GM19240 (cell line): ENCODE measurements around the gene HIVEP2.

ENCODE experiments used
- DNase-seq: peaks from one replicate; pipeline ENCODE4 v3.0.0; 2011; ENCODE audit warnings: low spot score; ENCODE audit not compliant: insufficient read length

Gene HIVEP2

GRCh38 chr6:142746524-142746923 is 198.5 kb downstream of the HIVEP2 start:
- peak; percentile 6 for DNase-seq

- no peak for DNase-seq
Measured at GRCh38 chr6:142744836-142745235, 200.1 kb downstream of the HIVEP2 start.

DNA sequence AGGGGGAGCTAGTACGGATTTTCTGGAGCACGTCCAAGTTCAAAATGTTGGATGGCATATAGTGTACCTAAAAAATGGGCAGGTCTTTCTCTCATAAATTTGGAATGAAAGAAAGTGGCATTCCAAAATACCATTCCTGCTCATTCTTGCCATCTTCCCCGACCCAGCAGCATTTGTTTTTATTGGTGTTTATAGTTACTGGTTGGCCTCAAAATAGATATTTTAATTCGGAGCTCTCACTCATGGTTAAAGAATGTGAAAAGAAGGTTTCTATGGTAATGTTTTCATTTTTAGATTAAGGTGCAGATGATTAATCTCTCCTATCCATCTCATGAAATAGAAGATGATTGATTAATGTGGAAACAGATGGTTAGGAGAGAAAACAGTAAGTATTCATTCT is 204.5 kb downstream of the HIVEP2 start:
- no peak for DNase-seq

DNA sequence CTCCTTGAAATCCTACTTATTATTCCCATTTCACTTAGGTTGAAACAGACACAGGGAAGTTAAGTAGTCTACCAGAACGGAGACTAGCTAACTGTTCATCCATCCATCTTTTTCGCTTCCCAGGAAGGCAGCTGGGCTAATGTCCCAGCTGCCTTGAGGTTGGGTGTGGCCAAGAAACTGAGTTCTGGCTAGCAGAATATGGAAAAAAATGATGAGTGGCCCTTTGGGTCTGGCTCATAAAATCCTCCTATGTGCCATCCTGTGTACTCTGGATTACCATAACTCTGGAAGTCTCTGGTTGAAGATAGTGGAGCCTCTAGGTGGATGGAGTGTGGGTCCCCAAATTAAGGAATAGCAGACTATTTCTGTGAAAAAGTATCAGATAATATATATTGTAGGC is 206.2 kb downstream of the HIVEP2 start:
- DNase-seq: no peak

DNA sequence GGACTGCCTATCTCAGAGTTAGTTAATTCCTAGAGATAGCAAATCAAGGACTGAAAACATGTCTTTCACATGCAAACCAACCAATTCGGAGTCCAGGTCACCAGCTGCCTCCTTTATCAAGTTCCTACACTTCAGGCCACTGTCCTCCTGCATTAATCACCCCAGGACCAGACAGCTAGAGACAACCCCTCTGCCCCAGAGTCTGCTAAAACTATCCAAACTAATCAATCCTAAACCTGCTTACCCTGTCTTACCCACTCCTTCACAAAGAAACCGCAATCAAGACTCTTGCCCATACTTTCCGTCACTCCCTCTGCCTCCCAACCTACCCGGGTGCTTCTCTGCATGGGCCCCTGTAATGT is 207.0 kb downstream of the HIVEP2 start:
- no peak for DNase-seq

DNA sequence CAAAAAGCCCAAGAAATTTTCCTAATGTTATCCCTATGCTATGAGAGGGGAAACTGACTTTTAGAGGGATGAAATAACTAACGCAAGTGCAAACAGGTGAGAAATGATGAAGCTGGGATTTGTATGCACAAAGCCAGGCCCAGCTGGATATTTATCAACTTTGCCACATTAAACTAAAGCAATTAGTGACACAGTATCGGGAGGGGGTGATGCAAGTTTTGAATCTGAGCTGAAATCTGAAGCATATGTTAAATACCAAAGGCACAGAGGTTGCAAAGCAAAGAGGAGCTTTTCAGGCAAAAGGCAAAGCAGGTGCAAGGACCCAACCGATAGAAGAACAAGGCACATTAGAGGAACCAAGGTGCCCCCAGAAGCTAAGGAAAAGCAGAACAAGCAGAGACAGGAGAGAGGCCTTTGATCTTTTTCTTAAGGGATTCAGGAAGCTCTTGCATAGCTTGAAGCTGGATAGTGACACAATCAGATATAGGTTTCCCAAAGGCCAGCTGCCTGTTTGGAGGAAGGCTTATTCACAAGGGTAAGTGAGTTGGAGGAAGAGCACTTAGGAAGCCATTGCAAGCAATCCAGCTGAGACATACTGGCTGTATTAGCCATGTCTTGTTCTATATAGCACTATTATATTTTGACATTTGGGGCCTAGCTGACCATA is 207.5 kb downstream of the HIVEP2 start:
- no peak for DNase-seq

DNA sequence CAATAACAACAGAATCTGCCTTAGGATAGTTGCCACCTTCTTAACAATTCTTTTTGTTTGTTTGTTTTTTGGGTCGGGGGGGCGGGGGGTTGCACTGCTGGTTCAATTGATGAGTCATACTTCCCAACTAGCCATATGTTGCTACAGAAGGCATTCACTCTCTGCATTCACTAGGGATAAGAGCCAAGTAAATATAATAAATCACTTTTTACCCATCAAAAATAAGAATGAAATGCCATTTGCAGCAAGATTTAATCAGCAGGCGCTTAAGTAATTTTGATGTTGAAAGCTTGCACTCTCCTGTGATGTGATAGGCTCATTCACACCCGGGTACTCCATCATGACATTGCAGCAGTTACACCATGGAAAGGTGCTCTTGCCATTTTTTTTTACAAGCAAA is 209.8 kb downstream of the HIVEP2 start:
- no peak for DNase-seq

DNA sequence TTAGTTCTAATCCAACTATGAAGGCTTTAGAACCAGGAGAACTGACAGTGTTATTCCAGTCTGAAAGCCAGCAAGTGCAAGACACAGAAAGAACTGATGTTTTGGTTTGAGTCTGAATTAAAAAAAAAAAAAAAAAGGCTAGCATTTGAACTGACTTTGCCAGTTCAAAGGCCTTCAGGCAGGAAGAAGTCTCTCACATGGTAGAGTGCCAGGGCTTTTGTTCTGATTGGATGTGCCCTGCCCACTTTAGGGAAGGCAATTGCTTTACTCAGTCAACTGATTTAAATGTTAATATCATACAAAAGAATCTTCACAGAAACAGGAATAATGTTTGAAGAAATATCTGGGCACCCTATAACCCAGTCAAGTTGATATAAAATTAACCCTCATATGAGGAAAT is 212.2 kb downstream of the HIVEP2 start:
- no peak for DNase-seq

- no peak for DNase-seq
Measured at GRCh38 chr6:142731611-142732010, 213.4 kb downstream of the HIVEP2 start.

- DNase-seq: no peak
Measured at GRCh38 chr6:142729618-142730017, 215.4 kb downstream of the HIVEP2 start.

- no peak for DNase-seq
Measured at GRCh38 chr6:142728910-142729481, 216.0 kb downstream of the HIVEP2 start.

DNA sequence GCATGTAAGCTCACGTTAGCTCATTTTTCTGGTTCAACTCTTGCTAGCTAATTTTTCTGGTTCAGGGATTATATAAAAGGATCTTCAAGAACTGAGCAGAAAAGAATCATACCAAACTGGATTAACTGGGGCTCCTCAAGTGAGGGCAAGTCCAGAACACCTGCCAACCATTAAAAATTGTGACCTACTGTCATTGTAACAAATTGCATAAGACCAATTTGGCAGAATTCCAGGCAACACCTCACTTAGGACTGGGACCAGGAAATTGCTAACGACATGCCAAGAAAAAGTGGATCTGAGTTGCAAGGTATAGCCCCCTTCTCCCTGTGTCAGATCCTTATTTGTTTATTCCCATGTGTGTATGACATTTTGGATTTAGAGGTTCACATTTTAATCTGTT is 216.6 kb downstream of the HIVEP2 start:
- no peak for DNase-seq

DNA sequence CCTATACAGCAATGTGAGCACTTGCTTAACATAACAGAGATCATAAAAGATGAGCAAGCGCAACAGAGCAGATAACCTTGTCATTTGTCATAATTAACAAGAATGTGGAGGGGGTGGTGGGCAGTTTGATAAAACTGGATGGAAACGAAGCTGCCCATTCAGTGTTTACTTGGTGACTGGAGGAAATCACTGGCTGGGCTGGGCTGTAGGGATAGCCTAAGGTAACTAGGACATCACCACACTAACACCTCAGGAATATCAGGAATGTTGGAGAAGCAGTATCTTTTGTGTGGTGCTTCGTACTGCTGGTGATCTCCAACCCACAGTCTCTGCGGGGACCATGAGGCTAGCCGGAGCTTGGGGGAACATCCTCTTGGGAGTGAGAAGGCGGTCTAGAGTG is 218.4 kb downstream of the HIVEP2 start:
- DNase-seq: no peak

DNA sequence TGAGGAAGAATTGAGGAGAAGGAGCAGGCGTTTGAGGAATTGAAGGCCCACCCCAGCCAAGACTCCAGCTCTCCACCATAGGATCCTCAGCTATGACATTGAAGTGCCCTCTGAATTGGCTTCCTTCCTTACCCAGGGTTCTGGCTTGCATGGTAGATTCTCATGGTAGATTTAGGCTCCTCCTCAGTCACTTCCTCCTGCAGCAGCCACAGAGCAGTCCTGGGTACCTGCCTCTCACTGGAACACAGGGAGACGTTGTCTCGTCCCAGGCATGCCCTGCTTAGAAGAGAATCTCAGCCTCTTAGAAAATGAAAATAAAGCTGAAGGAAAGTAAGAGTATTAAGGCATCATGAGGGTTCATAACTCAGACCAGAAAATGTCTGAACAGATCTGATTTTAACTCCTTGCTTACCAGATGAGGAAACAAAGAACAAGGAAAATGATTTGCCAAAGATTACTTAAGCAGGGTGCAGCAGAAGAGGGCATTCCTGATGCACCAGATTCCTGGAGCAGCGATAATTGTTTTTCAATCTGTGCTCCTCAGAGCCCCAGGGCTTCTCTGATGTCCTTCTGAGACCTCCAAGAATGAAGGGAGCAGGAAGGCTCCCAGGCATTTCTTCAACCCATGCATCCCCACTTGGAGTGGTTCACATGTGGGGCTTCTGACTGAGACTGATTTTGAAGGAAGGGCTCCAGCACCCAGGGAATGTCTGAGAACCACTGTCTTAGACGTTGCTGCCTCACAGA is 219.8 kb downstream of the HIVEP2 start:
- no peak for DNase-seq

DNA sequence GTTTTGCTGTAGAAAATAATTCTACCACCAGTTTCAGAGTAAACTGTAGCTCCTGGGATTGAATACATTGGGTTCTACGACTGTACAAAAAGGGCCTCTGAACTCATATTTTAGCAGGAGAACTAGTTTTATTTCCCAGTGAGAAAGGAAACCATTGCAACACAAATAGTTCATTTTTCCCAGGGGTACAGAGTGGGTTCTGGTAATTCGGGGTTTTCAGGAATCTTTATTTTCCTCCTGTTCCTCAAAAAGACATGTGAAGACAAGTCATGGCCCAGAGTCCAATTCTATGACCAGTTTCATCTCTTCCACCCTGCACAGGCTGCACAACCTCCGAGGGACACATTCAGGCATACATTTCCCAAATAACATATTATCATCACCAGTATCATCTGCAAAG is 222.1 kb downstream of the HIVEP2 start:
- DNase-seq: no peak

DNA sequence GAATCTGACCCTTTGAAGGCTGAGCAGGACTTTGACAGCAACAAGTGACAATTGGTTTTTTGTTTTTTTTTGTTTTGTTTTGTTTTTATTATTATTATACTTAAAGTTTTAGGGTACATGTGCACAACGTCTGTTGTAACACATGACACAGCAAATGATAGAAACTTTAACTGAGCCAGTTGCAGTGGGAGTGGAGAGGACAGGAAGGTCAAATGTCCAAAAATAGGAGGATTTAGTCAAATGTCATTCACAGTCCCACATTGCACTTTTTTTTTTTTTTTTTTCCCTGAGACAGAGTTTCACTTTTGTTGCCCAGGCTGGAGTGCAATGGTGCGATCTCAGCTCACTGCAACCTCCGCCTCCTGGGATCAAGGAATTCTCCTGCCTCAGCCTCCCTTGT is 223.0 kb downstream of the HIVEP2 start:
- no peak for DNase-seq

- no peak for DNase-seq
Measured at GRCh38 chr6:142721215-142721920, 223.6 kb downstream of the HIVEP2 start.

DNA sequence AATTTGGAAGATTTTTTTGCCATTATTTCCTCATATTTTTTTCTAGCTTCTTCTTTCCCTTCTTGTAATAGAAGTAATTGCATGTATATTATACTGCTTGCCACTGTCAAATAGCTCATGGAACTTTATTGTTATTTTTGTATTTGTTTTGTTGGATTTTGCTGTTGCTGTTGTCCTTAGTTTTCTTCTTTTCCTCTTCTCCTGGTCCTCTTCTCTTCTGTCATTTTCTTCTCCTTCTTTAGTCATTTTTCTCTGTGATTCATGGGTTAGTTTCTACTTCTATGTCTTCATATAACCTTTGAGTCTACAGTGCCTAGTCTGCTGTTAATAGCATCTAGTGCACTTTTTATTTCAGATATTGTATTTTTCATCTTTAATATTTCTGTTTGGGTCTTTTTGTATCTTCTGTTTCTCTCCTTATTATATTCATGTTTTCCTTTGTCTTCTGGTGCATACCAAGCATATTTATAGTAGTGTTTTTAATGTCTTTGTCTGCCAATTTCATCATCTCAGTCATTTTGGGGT is 226.2 kb downstream of the HIVEP2 start:
- DNase-seq: no peak

- no peak for DNase-seq
Measured at GRCh38 chr6:142716097-142716496, 228.9 kb downstream of the HIVEP2 start.

GRCh38 chr6:142714951-142715785 is 229.8 kb downstream of the HIVEP2 start:
- DNase-seq: no peak

DNA sequence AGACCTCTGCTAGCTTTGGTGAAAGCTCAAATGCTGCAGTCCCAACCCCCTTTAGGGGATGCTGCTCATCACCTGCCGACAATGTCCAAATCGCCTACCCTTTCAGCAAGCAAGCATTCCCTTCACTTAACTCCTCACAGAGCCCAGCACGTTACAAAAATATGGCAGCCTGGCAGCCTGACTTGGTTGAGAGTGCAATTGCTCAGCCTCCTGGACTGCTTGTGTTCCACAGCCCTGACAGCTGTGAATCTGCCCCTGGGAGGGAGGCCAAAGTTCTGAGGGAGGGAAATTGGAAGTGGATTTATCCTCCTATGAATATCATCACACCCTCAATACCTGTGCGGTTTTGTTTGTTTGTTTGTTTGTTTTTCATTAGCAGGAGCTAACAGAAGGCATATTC is 231.0 kb downstream of the HIVEP2 start:
- DNase-seq: no peak
